CD4-positive, alpha-beta T cell treated with Interleukin-15 for 1 hour (primary cell): Measurements from ENCODE around the gene OSBPL2.

ENCODE experiments used
- DNase-seq: peaks from one replicate; pipeline ENCODE4 v3.0.0-alpha.2; 2020

OSBPL2 gene

GRCh38 chr20:62303340-62304226, 65.3 kb downstream of the OSBPL2 start:
- no peak for DNase-seq

GRCh38 chr20:62304331-62305148, 66.2 kb downstream of the OSBPL2 start:
- no peak for DNase-seq

DNA sequence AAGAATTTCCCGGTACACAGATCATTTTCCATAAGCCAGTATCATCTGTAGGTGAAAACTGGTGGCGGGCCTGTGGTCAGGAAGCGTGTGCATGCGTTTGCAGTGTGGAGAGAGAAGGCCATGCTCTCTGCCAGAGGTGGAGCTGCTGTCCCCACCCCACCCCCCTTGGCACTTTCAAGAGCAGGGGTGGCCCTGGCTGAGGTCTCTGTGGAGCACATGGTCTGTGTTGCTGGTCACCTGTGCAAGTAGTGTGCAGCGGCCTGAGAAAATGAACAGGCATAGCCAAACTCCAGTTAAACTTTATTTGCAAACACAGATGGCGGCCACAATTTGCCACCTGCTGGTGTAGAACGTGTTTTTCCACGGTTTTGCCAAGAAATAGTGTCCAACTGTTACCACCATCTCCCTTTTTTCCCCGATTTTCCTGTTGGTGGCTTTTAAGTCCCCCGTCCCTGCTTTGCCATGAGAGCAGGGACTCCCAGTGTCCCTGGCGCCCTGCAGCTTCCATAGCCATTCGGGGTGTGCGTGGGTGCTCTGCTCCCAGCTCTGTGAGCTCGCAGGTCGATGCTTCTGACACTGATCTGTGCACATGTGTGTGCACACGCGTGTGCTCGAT, 66.9 kb downstream of the OSBPL2 start:
- DNase-seq = no peak

DNA sequence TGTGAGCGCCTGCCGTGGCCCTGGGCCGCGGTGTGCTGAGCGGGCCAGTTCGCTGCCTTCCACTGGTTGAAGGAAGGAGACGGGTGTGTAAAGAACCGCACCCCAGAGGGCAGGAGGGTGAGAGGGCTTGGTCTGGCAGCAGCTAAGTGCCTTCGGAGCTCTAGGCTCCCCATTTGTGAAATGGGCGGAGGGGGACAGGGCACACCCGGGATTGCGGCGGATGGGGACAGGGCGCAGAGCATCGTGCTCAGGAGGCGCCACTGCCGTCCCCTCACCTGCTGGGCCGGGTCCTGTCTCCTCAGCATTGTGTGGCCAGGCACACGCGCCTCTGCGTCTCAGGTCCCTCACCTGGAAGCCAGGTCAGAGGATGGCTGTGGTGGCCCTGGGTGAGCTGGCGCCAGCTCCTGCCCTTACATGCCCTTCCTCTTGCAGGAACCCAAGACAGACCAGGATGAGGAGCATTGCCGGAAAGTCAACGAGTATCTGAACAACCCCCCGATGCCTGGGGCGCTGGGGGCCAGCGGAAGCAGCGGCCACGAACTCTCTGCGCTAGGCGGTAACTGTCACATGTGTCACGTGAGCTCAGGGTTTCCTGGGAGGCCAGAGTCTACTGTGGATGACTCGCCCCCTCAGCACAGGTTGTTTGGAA, 67.6 kb downstream of the OSBPL2 start:
- no peak for DNase-seq

DNA sequence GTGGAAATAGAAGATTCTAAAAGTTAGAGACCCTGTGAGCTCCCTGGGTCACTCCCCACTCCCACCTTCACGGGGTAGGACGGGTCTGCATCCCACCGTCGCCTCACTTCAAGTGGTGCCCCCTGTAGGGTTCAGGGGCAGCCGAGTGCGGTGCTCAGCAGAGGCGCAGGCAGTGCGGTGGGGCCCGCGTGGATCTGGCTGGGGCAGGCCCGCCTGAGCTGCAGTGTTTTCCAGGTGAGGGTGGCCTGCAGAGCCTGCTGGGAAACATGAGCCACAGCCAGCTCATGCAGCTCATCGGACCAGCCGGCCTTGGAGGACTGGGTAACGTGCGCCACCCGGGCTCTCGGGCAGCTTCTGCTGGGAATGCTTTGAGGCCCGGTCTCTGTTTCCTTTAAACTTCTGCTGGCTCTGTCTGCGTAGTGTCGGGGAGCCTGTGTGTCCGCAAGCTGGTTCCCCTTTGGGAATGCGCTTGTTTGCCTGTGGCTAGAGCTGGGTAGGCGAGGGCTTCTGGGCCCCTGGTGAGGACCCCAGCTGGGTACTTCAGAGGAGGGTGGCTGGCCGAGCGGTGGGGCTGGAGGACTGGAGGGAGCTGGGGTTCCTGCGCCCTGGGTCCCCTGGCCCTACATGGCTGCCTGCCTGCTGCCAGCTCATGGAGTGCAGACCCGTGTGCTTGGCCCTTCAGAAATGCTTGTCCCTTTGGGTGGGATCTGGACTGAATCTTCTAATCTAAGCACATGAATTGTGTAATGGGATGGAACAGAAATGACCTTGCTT, 68.3 kb downstream of the OSBPL2 start:
- no peak for DNase-seq

DNA sequence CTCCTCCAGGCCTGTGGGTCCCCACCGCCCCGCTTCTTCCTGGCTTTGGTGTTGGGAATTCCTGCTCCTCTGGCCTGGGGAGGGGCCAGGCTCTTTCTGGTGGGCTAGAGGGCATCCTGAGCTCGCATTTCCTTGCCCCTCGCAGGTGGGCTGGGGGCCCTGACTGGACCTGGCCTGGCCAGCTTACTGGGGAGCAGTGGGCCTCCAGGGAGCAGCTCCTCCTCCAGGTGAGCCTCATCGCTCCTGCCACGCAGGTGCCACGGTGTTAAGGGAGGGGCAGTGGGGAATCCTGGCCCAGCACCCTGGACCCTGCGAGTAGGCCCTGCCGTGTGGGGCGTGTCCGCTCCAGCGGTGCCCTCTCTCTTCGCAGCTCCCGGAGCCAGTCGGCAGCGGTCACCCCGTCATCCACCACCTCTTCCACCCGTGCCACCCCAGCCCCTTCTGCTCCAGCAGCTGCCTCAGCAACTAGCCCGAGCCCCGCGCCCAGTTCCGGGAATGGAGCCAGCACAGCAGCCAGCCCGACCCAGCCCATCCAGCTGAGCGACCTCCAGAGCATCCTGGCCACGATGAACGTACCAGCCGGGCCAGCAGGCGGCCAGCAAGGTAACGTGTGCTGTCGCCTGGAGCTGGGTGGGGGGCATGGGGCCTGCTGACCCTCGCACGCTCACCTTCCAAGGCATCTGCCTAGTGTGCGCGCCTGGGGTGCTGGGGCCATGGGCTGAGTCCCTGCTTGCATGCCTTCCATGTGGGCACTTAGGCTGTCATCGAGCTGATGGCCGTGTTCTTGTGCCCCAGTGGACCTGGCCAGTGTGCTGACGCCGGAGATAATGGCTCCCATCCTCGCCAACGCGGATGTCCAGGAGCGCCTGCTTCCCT, 69.1 kb downstream of the OSBPL2 start:
- DNase-seq = no peak

DNA sequence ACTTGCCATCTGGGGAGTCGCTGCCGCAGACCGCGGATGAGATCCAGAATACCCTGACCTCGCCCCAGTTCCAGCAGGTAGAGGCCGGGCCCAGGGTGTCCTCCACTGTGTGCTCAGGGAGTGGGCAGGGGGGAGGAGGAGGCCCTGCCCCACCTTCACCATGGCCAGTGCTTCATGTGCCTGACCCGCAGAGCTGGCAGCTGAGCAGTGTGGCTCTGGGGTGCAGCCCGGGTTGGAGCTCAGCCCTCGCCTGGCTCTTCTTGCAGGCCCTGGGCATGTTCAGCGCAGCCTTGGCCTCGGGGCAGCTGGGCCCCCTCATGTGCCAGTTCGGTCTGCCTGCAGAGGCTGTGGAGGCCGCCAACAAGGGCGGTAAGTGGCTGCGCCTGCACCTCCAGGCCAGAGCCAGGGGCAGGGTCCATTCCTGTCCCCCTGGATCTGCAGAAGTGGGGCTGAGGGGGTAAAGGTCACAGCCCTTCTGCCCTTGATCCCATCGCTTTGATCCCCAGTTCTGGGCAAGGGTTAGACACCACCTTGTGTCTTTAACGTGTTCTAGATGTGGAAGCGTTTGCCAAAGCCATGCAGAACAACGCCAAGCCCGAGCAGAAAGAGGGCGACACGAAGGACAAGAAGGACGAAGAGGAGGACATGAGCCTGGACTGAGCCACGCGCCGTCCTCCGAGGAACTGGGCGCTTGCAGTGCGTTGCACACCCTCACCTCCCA, 69.9 kb downstream of the OSBPL2 start:
- DNase-seq = no peak

- no peak for DNase-seq
Measured at GRCh38 chr20:62309198-62309944, 71.0 kb downstream of the OSBPL2 start.

DNA sequence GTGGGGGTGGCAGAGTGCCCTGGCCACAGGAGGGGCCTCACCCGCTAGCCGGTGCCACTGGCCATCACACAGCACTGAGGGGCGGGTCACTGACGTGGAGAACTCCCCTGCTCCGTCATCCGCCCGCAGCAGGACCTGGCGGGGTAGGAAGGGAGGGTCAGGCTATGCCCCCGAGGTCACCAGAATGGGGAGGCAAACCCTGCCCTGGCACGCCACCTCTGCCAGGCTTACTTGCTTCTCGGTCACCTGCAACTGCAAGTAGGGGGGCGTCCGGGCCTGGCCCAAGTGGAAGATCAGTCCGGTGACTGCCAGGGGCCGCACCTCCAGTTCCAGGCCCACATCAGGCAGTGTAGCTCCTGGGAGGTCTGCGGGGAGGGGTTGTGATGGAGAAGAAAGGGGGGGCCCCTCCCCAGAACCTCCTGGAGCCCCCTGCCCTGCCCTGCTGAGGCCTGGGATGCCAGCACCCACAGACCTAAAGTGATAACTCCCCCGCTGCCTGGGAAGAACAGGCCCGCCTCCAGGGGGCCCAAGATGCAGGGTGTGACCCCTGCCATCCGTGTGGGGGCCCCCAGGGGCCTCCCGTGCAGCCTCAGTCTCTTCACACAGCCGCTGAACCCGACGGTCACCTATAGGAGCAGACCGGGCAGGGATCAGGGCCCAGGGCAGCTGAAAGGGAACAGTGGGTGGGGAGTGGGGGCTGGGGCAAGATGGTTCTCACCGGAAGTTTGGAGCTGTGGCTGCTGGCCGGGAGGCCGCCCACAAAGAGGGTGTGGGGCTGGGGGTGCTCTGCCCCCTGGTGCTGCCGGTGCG, 71.8 kb downstream of the OSBPL2 start:
- no peak for DNase-seq

- no peak for DNase-seq
Measured at GRCh38 chr20:62310757-62311121, 72.4 kb downstream of the OSBPL2 start.

DNA sequence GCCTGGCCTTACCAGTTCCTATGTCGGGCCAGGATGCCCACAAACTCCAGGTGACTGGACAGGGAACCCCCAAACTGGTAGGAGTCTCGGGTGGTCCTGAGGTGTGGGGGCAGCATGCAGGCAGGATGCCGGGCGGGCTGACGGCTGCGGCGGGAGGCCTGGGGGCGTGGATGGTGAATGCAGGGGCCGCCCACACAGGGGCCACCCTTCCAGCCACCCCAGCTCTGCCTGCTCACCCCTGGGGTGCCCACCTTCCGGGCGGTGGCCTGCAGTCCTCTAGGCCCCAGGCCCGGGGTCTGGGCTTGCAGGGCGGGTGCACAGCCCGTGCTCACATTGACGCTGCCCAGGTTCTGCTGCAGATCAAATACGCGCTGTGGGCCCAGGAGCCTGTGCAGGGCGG, 72.8 kb downstream of the OSBPL2 start:
- no peak for DNase-seq

- no peak for DNase-seq
Measured at GRCh38 chr20:62311832-62312661, 73.7 kb downstream of the OSBPL2 start.

- DNase-seq = no peak
Measured at GRCh38 chr20:62312662-62312977, 74.3 kb downstream of the OSBPL2 start.

DNA sequence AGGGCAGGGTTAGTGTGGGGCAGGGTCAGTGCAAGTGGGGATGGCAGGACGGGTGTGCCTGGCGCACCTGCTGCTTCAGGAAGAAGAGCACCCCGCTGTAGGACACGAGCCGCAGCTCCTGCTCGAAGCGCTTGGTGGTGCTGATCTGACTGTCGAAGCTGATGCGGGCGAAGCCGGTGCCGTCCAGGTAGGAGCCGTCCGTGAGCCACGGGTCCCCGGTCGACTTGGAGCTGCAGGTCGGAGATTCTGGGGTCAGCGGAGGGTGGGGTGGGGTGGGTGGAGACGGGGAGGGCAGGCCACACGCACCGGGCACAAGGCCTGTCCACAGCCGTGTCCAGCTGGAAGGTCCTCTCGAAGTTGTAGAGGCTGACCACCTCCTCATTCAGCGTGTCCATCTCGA, 74.7 kb downstream of the OSBPL2 start:
- DNase-seq = no peak

DNA sequence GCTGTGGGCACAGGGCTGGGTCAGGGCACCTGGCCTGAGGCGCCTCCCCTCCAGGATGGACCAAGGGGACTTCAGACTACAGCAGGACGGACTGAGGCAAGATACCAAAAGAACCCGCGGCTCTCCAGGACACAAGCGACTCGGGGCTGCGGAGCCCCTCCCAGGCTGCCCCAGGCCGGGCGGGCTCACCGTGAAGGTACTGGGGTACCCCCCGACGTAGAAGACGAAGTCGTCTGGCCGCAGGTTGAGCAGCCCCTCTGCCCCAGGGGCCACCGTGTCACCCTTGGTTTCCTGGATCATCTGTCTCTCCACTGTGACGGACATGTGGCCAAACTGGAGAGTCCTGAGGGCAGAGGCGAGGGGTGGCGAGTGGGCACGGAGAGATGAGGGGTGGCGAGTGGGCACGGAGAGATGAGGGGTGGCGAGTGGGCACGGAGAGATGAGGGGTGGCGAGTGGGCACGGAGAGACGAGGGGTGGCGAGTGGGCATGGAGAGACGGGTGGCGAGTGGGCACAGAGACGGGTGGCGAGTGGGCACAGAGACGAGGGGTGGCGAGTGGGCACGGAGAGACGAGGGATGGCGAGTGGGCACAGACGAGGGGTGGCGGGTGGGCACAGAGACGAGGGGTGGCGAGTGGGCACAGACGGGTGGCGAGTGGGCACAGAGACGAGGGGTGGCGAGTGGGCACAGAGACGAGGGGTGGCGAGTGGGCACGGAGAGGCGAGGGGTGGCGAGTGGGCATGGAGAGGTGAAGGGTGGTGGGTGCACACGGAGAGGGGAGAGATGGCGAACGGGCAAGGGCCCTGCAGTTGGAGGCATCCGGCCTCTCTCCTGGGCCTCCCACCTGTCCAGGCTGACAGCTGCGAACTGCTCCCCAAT, 75.4 kb downstream of the OSBPL2 start:
- no peak for DNase-seq

- DNase-seq = no peak
Measured at GRCh38 chr20:62314339-62314638, 76.0 kb downstream of the OSBPL2 start.

GRCh38 chr20:62314711-62315302, 76.5 kb downstream of the OSBPL2 start:
- DNase-seq = no peak
